H9 (cell line): ENCODE data around the gene MBTPS2. TPM values are rescaled to one million over a fixed set of nuclear protein-coding genes. Genes with fewer than 3 reads are reported as not detected.

ENCODE experiments used
- DNase-seq: peaks from one replicate; pipeline ENCODE4 v3.0.0-alpha.2; 2017
- H2AFZ ChIP-seq: one replicate; pipeline ENCODE4 v1.6.1; 2013; ENCODE audit warnings: mild to moderate bottlenecking, low read length, control low read depth, moderate library complexity
- H2AK5ac ChIP-seq: 2 replicates; pipeline ENCODE4 v1.6.1; 2013; ENCODE audit warnings: low read length, control low read depth, mixed read lengths; ENCODE audit not compliant: insufficient read length
- H2BK120ac ChIP-seq: one replicate; pipeline ENCODE4 v1.6.1; 2013; ENCODE audit warnings: low read depth, mild to moderate bottlenecking, low read length, control low read depth, inconsistent platforms; ENCODE audit not compliant: poor library complexity, severe bottlenecking
- H2BK12ac ChIP-seq: 2 replicates; pipeline ENCODE4 v1.6.1; 2013; ENCODE audit warnings: low read length, control low read depth, mixed read lengths, low read depth; ENCODE audit not compliant: insufficient read length
- H2BK15ac ChIP-seq: 2 replicates; pipeline ENCODE4 v1.6.1; 2013; ENCODE audit warnings: low read depth, low read length, control low read depth
- H2BK20ac ChIP-seq: one replicate; pipeline ENCODE4 v1.6.1; 2013; ENCODE audit warnings: low read depth, mild to moderate bottlenecking, low read length, control low read depth, inconsistent platforms; ENCODE audit not compliant: poor library complexity, severe bottlenecking
- H2BK5ac ChIP-seq: 2 replicates; pipeline ENCODE4 v1.6.1; 2013; ENCODE audit warnings: low read length, control low read depth, mixed read lengths; ENCODE audit not compliant: insufficient read length
- H3K14ac ChIP-seq: 2 replicates; pipeline ENCODE4 v1.6.1; 2013; ENCODE audit warnings: low read length, control low read depth; ENCODE audit not compliant: insufficient read depth
- H3K18ac ChIP-seq: 2 replicates; pipeline ENCODE4 v1.6.1; 2013; ENCODE audit warnings: low read depth, mild to moderate bottlenecking, mixed read lengths, low read length, control low read depth; ENCODE audit not compliant: insufficient read length
- H3K23ac ChIP-seq: 2 replicates; pipeline ENCODE4 v1.6.1; 2013; ENCODE audit warnings: low read length, control low read depth, mixed read lengths, low read depth; ENCODE audit not compliant: insufficient read length
- H3K23me2 ChIP-seq: 2 replicates; pipeline ENCODE4 v1.6.1; 2013; ENCODE audit warnings: low read depth, mild to moderate bottlenecking, mixed read lengths, low read length, control low read depth; ENCODE audit not compliant: insufficient read length, poor library complexity, severe bottlenecking
- H3K27ac ChIP-seq: 2 replicates; pipeline ENCODE4 v1.5.1; 2013; ENCODE audit warnings: low read length, control low read depth, mixed read lengths, low read depth; ENCODE audit not compliant: insufficient read length
- H3K27me3 ChIP-seq: 2 replicates; pipeline ENCODE4 v1.6.1; 2013; ENCODE audit warnings: low read length, control low read depth, inconsistent platforms; ENCODE audit not compliant: insufficient read depth
- H3K4ac ChIP-seq: 2 replicates; pipeline ENCODE4 v1.6.1; 2013; ENCODE audit warnings: low read depth, mild to moderate bottlenecking, control low read depth, inconsistent platforms, low read length, moderate library complexity
- H3K4me1 ChIP-seq: 2 replicates; pipeline ENCODE4 v1.6.1; 2013; ENCODE audit warnings: low read length, control low read depth, inconsistent platforms; ENCODE audit not compliant: insufficient read depth
- H3K4me2 ChIP-seq: 2 replicates; pipeline ENCODE4 v1.6.1; 2013; ENCODE audit warnings: low read length, control low read depth, mixed read lengths; ENCODE audit not compliant: insufficient read length, insufficient read depth
- H3K56ac ChIP-seq: 2 replicates; pipeline ENCODE4 v1.6.1; 2013; ENCODE audit warnings: low read depth, mild to moderate bottlenecking, mixed read lengths, low read length, control low read depth; ENCODE audit not compliant: insufficient read length
- H3K79me1 ChIP-seq: 2 replicates; pipeline ENCODE4 v1.6.1; 2013; ENCODE audit warnings: low read depth, mild to moderate bottlenecking, moderate library complexity, low read length, control low read depth, inconsistent platforms; ENCODE audit not compliant: insufficient read depth, poor library complexity, severe bottlenecking
- H3K79me2 ChIP-seq: 2 replicates; pipeline ENCODE4 v1.6.1; 2013; ENCODE audit warnings: low read length, control low read depth, inconsistent platforms; ENCODE audit not compliant: insufficient read depth
- H3K9ac ChIP-seq: 2 replicates; pipeline ENCODE4 v1.6.1; 2013; ENCODE audit warnings: low read length, control low read depth, mixed read lengths; ENCODE audit not compliant: insufficient read length; ENCODE audit errors: extremely low read depth
- H3K9me3 ChIP-seq: one replicate; pipeline ENCODE4 v1.6.1; 2013; ENCODE audit warnings: low read depth, low read length, inconsistent platforms; ENCODE audit not compliant: control insufficient read depth
- H3T11ph ChIP-seq: one replicate; pipeline ENCODE4 v1.6.1; 2013; ENCODE audit warnings: mild to moderate bottlenecking, low read length, control low read depth, inconsistent platforms
- H4K20me1 ChIP-seq: one replicate; pipeline ENCODE4 v1.6.1; 2013; ENCODE audit not compliant: control insufficient read depth, insufficient read length, insufficient read depth
- H4K5ac ChIP-seq: 2 replicates; pipeline ENCODE4 v1.6.1; 2013; ENCODE audit warnings: low read depth, mild to moderate bottlenecking, mixed read lengths, low read length, control low read depth; ENCODE audit not compliant: insufficient read length
- H4K8ac ChIP-seq: replicated peaks from 2 replicates; pipeline ENCODE4 v1.6.1; 2013; ENCODE audit warnings: low read length, control low read depth, mixed read lengths, low read depth; ENCODE audit not compliant: insufficient read length
- H4K91ac ChIP-seq: 2 replicates; pipeline ENCODE4 v1.6.1; 2013; ENCODE audit warnings: low read depth, mild to moderate bottlenecking, moderate library complexity, mixed read lengths, low read length, control low read depth; ENCODE audit not compliant: insufficient read length
- H3K27ac Mint-ChIP-seq, 3 experiments: 2 replicates in 2 of 3; 3 replicates in 1 of 3; pipeline ENCODE4 v1.8.0; 2020 to 2021; ENCODE audit warnings: mixed read lengths in 3 of 3, mild to moderate bottlenecking in 1 of 3, moderate library complexity in 1 of 3
- H3K27me3 Mint-ChIP-seq: 2 replicates; pipeline ENCODE4 v1.8.0; 2021; ENCODE audit warnings: low read depth, mild to moderate bottlenecking, moderate library complexity, mixed read lengths
- H3K36me3 Mint-ChIP-seq, 3 experiments: 2 replicates in 2 of 3; 3 replicates in 1 of 3; pipeline ENCODE4 v1.8.0; 2020 to 2021; ENCODE audit warnings: low read depth in 3 of 3, mixed read lengths in 3 of 3; ENCODE audit not compliant: insufficient read depth in 1 of 3
- H3K4me1 Mint-ChIP-seq, 2 experiments: 2 replicates each; pipeline ENCODE4 v1.8.0; 2020; ENCODE audit warnings: mixed read lengths in 2 of 2
- H3K4me3 Mint-ChIP-seq, 2 experiments: 2 replicates in 1 of 2; 3 replicates in 1 of 2; pipeline ENCODE4 v1.8.0; 2020 to 2021; ENCODE audit warnings: mild to moderate bottlenecking in 2 of 2, mixed read lengths in 2 of 2, moderate library complexity in 1 of 2
- H3K9me3 Mint-ChIP-seq, 2 experiments: 2 replicates in 1 of 2; 3 replicates in 1 of 2; pipeline ENCODE4 v1.8.0; 2020; ENCODE audit warnings: mild to moderate bottlenecking in 2 of 2, mixed read lengths in 2 of 2, moderate library complexity in 1 of 2
- CTCF ChIP-seq: fragments of 200-600 bp; sonication (generic); conservative IDR thresholded peaks from 3 replicates; pipeline ENCODE4 v1.8.0; 2021; ENCODE audit warnings: antibody characterized with exemption, mild to moderate bottlenecking
- WGBS: extraction: QIAGEN DNeasy Blood & Tissue Kit; methylation state at CpG from one replicate; pipeline ENCODE4 v1.1.7; 2013; ENCODE audit warnings: missing lambda C conversion rate, low lambda C conversion rate, mixed read lengths; ENCODE audit not compliant: insufficient read length; ENCODE audit errors: extremely low coverage; 5-methylcytosine and 5-hydroxymethylcytosine counted together
- total RNA-seq: library from RNA; stranded (reverse); gene quantifications from 2 replicates; pipeline ENCODE4 v1.2.1, GENCODE V29; 2021

Gene MBTPS2
- total RNA-seq, 1 experiment from 2014 or later = 6.8 TPM

DNA sequence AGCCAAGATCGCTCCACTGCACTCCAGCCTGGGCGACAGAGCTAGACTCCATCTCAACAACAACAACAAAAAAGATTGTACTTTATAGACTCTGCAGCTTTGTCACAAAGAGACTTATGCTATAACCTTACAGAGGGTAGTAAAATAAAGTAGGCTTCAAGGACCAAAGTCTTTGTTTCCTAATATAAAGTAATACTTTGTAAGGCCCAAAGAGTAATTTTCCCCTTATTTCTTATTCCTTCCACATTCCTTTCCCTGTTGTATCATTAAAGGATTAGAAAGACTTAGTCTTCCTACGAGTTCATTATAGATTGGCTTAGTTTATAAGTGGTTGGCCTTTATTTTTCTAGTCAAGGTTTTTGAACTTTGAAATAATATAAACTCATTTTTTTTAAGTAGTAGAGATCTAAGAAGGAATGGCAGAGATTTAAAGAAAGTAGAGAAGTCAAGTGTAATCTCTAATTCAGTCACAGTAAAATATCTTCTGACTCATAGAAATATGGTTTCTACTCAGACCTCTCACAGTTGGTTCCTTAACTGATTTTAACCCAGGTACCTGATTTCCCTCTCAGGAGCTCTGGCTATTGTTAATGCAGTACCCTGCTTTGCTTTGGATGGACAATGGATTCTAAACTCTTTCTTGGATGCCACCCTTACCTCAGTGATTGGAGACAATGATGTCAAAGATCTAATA lies 42.6 kb downstream of the MBTPS2 start:
- Histone ChIP-seq H3K4me1 (no peaks in the 10 kb centered on the region), H4K91ac (no peak overlapping the region), H3K18ac (no peak overlapping the region), H4K8ac (no peak overlapping the region), H2BK20ac (no peak overlapping the region), H3K27ac (no peak overlapping the region), H4K20me1 (no peaks in the 10 kb centered on the region), H3T11ph (no peak overlapping the region), H3K23me2 (no peaks in the 10 kb centered on the region), H3K4me2 (no peak overlapping the region), H4K5ac (no peak overlapping the region), H3K23ac (no peak overlapping the region), H3K79me1 (no peaks in the 10 kb centered on the region), H3K9me3 (no peaks in the 10 kb centered on the region), H3K27me3 (no peaks in the 10 kb centered on the region), H2BK120ac (no peak overlapping the region), H3K56ac (no peak overlapping the region), H2BK12ac (no peak overlapping the region), H3K4ac (no peak overlapping the region), H2AFZ (no peak overlapping the region), H3K14ac (no peak overlapping the region), H2BK15ac (no peak overlapping the region), H2BK5ac (no peak overlapping the region), H3K79me2 (no peaks in the 10 kb centered on the region), H2AK5ac (no peak overlapping the region), H3K9ac (no peak overlapping the region)
- DNase-seq = no peak
- WGBS = no CpG with 5 or more reads among the region's 3 CpGs
- peaks cover 0 to 2% (median 0%) of the 10 kb centered on the region in 3 experiments; a peak in 1 of 7 replicates for H3K36me3 Mint-ChIP-seq
- peaks cover 0 to 13% of the 10 kb centered on the region in 2 experiments; a peak in 3 of 5 replicates for H3K9me3 Mint-ChIP-seq
- no peak for TF ChIP-seq CTCF
- H3K4me1 Mint-ChIP-seq = peaks cover 10 to 13% of the 10 kb centered on the region in 2 experiments
- H3K27ac Mint-ChIP-seq = no peak overlapping the region
- no peaks in the 10 kb centered on the region for H3K27me3 Mint-ChIP-seq
- H3K4me3 Mint-ChIP-seq = no peak overlapping the region
